NCI-H2029 treated with DMSO at 0.1 percent for 48 hours (cell line): ENCODE data around the gene ABCA3.

Experiments used
- DNase-seq: peaks from one replicate; lab custom pipeline; 2025; lab: John Stamatoyannopoulos, UW

ABCA3 gene

GRCh38 chr16:2308089-2308962, 32.2 kb downstream of the ABCA3 start:
- no peak for DNase-seq

GRCh38 chr16:2299915-2300192, 40.7 kb downstream of the ABCA3 start:
- no peak for DNase-seq

DNA sequence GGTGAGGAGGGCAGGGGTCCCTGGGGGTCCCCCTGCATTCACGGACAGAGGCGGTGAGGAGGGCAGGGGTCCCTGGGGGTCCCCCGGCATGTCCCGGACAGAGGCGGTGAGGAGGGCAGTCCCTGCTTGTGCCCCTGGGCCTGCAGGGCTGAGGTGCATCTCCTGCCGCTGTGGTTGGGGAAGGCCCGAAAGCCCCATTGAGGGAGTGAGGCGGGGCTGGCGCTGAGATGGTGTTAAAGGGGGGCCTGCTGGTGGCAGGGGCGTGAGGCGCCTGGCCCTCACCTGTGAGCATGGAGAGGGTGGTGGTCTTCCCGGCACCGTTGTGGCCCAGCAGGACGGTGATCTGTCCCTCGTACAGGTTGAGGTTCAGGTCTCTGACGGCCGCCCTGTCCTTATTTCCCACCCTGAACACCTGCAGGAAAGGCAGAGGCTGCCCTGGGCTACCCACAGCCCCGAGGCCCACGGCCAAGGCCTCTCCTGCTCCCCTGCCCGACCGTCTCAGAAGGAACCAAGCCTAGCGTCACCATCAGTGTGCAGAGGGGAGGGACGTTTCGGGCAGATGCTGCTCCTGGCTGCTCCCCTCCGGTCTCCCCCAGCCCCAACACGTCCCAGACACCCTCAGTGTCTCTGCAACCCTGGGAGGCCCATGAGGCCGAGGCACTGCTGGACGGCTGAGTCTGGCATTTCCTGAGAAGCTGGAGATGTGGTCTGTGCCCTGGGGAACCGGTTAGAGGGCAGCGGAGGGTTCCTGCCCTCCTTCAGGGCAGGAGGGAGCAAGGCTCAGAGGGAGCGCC, 41.2 kb downstream of the ABCA3 start:
- DNase-seq: no peak

DNA sequence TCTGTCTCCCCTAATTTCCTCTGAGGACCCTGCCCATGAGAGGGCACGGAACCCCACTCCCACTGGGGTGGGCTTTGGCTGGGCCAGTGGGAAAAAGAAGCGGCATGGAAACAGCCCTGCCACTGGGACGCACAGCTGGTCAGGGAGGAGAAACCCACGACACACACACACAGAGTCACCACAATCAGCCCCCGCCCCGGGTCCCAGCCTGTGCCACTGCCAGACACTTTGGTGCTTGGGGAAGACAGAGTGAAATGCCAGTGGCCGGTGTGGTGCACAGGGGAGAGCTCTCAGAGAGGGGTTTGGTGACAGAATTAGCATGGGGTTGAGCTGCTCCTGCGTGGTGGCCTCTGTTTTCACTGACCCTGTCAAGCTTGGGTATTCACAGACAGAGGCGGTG, 41.9 kb downstream of the ABCA3 start:
- no peak for DNase-seq

- no peak for DNase-seq
Observed at GRCh38 chr16:2297506-2297860, 43.0 kb downstream of the ABCA3 start.

- DNase-seq: no peak
Observed at GRCh38 chr16:2296661-2297505, 43.6 kb downstream of the ABCA3 start.

- DNase-seq: no peak
Observed at GRCh38 chr16:2295056-2295798, 45.3 kb downstream of the ABCA3 start.

DNA sequence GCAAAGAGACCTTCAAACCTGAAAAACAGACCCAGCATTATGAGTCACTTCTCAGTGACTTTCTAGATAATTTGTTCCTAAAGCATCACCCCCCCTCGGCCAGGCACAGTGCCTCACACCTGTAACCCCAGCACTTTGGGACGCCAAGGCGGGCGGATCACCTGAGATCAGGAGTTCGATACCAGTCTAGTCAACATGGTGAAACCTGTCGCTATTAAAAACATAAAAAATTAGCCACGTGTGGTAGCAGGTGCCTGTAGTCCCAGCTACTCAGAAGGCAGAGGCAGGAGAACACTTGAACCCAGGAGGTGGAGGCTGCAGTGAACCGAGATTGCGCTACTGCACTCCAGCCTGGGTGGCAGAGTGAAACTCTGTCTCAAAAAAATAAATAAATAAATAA, 48.3 kb downstream of the ABCA3 start:
- no peak for DNase-seq

DNA sequence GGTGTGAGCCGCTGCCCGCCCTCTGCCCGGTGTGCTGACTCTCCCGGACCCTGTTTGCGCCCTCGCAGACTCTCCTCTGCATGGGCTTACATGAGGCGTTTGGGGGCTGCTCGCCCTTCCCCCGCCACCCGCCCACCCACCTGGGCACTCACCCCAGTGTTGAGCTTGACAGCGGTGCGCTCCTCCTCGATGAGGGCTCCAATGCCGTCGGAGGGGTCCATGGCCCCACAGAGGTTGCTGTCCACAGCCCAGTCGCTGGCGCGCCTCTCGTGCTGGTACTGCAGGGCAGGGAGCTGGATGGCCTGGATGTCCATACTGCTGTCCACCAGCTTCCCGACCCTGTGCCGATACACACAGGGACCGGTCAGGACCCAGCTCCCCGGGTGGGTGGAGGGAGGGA, 51.2 kb downstream of the ABCA3 start:
- no peak for DNase-seq

GRCh38 chr16:2288726-2289125, 51.8 kb downstream of the ABCA3 start:
- DNase-seq: no peak

GRCh38 chr16:2287916-2288547, 52.5 kb downstream of the ABCA3 start:
- no peak for DNase-seq

DNA sequence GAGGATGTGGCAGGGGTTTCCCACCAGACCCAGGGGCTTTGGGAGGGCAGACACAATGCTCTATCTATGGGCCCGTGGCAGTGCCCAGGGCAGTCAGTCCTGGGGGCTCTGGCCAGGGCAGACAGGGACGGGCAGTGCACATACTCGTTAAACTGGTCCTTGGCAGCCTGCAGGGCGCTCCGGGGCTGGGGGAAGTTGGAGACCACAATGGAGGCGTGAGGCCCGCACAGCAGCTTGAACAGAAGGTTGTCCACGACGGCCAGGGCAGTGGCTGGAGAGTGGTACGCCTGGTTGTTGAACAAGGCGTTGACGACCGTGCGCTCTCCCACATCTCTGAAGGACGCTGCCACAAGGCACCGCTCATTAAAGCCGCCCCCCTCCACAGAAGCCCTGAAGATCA, 54.0 kb downstream of the ABCA3 start:
- DNase-seq: no peak

DNA sequence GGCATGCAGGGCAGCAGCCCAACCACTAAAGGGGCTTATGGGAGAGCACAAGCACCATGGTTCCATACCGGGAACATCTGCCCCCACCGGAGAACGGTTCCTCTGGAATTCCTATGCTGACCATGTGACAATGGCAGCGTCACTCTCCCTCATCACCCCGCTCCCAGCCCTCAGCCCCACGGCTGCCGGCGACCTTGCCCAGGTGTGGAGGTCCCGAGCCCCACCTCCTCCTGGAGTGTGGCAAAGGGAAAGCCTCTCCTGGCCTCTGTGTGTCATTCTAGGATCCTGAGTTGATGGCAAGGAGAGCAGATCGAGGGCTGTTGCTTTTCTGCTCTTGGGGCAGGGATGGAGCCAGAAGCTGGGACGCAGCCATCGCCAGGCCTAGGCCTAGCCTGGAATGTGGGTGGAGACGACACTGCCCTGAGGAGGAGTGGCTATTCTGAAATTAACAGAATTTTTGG, 54.8 kb downstream of the ABCA3 start:
- DNase-seq: no peak

DNA sequence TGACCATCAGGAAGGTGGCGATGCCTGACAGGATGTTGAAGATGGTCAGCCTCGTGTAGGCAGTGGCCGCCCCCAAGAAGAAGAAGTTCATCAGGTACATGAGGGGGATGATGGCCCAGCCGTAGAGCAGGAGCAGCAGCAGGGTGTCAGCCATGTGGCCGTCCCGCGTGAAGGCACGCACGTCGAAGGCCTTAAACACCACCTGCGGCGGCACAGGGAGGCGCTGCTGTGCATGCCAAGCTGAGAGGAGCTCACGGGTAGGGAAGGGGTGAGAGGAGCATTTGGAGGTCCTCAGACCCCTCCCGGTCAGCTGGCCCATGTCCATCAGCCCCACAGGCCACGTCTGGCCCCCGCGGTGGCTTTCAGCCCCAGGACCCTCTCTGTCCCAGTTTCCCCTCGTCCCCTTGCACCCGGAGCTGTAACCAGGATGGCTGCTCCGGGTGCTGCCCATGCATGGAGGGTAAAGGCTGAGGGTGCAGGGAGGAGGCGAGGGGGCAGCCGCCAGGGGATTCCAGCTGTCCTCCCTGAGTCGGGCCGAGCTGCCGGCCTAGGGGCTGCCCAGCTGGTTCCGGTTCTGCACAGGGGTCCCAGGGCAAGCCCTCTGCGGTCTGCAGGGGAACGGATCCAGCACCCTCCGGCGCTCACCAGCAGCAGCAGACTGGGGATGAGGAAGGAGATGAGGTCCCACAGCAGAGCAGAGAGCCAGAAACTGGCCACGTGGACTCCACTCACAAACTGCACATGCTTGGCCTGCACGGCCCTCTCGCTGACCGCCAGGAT, 55.5 kb downstream of the ABCA3 start:
- no peak for DNase-seq

DNA sequence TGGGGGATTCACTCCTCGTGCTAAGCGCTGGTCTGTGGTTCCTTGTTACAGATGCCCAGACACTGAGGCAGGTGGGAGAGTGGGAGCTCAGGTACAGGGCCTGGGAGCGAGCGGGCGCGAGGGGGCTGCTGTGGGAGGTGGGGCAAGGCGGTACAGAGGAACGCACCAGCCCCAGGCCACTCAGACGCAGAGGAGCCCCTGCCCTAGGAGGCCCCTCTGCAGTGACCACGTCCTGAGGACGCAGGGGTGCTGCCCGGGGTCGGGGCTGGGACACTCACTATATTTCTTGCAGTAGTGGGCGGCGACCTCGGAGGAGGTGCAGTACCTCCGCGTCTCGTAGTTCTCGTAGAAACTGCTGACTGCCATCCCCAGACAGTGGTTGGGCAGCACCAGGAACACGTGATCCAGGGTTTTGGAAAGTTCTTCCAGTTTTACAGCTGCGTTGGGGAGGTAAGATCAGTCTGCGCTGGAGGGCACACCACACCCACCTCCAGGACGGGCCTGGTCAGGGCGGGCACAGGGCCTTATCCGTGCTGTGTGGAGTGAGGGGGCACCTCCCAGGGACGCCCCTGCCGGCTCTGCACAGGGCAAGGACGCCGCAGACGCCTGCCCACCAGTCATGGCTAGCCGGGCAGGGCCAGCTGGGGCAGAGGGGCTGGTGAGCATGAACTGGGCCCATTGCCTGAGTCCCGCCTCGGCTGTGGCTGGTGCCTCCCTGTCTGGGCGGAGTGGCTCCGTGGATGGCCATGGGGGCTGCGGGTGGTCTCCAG, 56.3 kb downstream of the ABCA3 start:
- no peak for DNase-seq

DNA sequence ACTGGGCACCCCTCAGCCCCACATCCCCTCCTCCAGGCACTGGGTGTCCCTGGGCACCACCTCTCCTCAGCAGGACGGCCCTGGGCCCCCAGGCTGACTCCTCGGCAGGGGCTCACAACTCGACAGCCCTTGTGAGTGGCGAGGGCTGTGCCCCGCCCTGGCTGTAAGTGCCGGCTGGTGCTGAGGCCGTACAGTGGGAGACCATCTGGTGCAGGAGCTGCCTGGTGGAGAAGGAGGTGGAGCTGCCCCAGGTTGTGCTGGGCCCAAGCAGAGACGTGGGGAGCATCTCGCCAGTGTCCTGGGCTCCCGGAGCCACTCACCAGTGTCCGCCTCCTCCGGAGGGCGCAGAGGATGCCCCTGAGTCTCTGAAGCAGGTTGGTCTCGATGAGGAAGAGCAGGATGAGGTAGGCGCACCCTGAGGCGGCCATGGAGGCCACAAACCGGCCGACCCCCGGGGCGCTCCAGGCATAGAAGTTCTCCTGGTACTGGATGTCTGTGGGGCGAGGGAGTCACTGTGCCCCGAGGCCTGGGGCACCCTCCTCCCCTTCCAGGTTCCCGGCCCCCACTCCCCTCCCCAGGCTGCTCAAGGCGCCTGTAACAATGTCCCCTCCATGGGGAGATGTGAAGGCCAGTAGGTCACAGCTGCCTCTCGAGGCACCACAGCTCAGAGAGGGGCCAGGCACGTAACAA, 57.5 kb downstream of the ABCA3 start:
- no peak for DNase-seq

DNA sequence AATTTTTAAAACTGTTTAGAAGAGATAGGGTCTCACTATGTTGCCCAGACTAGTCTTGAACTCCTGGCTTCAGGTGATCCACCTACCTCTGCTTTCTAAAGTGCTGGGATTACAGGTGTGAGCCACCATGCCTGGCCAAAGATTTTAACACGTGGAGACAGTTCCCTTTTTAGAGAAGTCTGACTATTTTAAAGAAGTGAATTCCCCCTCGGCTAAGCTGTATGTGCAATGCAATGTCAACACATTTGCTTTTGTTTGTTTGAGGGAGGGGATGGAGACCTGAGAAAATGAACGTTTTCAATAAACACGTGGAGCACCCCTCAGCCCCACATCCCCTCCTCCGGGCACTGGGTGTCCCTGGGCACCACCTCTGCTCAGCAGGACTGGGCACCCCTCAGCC, 58.3 kb downstream of the ABCA3 start:
- DNase-seq: no peak

DNA sequence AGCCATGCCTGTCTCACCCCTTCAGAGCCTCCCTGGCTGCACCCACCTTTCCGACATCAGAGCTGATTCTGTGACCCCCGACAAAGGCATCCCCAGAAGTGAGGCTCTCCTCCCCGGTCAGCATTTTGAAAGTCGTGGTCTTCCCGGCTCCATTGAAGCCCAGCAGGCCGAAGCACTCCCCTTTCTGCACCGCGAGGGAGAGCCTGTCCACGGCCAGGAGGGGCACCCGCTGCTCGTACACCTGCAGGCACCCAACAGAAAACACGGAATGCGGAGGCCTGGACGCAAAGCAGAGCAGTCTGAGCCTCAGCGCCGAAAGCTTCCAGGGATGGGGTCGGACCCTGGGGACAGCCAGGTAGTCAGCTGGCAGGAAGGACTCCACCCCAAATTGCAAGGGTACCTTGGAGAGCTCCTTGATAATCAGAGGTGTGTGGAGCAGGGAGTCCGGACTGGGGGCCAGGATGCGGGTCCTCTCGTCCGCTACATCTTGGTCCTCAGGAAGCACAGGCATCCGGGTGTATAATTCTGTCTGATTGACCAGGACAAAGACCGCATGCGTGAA, 59.5 kb downstream of the ABCA3 start:
- DNase-seq: no peak

- no peak for DNase-seq
Observed at GRCh38 chr16:2280461-2280860, 60.1 kb downstream of the ABCA3 start.
